LNCaP clone FGC (cell line): ENCODE data around the gene ZFP37.
A peak's percentile ranks its signal among the peaks of the same experiment; 100 is the strongest.
"Not testable (repeated sequence)": the region's sequence is repeated elsewhere in the genome, so short reads cannot be mapped to it uniquely, and the experiment has no call there.

Experiments used
- DNase-seq: peaks from one replicate; pipeline ENCODE4 v3.0.0-alpha.2; 2011; ENCODE audit warnings: low read depth
- H3K4me3 ChIP-seq: 2 replicates; pipeline ENCODE4 v1.5.1; 2011; ENCODE audit warnings: mild to moderate bottlenecking, low read depth, low read length, control low read depth
- TF ChIP-seq, protein P1 (sequence below): IDR thresholded peaks from 2 replicates; pipeline ENCODE4 v1.5.1; 2012; ENCODE audit warnings: mild to moderate bottlenecking; ENCODE audit not compliant: control insufficient read depth, insufficient read depth; ENCODE audit errors: extremely low read depth

ZFP37 gene

DNA sequence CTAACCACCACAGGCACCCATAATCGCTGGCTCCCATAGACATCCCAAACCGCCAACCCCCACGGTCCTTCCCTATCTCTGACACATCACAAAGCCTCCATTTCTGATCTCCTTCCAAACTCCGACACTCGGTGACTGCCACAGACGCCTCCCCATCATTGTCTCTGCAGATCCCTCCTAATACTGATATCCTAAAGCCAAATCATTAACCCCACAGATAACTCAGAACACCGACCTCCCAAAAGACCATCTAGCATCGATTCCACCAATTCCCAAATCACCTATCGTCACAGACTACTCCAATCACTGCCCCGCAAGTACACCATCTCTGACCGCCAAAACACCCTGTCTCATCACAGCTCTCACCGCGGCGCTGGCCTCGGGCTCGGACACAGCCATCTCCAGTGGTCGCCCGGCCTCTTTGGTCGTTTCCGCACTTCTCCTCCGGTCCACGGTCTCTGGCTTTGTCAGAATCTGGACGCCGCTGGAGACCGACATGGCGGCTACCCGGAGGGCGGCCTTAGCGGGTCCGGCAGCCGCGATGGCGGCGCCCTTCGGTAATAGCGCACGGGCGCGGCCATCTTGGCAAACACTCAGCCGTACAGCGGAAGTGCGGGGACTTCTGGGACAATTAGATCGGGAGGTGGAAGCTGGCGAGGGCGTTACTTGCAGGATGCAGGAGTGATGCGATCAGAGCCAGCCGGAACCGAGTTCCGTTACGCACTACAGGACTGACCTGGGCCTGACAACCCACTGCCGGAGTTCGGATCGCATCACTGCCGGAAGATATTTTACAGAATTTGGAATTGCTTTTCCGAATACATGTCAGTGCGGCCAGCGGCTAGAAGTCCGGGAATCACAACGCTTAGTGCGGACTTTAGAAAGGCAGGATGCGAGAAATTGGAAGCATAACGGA lies at the start of gene ZFP37:
ZFP37 (minus strand) TSS at position 534 of the 916 bp plus-strand sequence; CDS start at position 498, 36 bp downstream.
- peak within 1 kb of the TSS; percentile 84 for H3K4me3 ChIP-seq
- DNase-seq, result peak; percentile 92
- TF ChIP-seq, protein P1, sequence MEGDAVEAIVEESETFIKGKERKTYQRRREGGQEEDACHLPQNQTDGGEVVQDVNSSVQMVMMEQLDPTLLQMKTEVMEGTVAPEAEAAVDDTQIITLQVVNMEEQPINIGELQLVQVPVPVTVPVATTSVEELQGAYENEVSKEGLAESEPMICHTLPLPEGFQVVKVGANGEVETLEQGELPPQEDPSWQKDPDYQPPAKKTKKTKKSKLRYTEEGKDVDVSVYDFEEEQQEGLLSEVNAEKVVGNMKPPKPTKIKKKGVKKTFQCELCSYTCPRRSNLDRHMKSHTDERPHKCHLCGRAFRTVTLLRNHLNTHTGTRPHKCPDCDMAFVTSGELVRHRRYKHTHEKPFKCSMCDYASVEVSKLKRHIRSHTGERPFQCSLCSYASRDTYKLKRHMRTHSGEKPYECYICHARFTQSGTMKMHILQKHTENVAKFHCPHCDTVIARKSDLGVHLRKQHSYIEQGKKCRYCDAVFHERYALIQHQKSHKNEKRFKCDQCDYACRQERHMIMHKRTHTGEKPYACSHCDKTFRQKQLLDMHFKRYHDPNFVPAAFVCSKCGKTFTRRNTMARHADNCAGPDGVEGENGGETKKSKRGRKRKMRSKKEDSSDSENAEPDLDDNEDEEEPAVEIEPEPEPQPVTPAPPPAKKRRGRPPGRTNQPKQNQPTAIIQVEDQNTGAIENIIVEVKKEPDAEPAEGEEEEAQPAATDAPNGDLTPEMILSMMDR, result no peak

- H3K4me3 ChIP-seq, DNase-seq: not testable (repeated sequence)
These were observed 48.8 kb upstream of the ZFP37 start for GRCh38 chr9:113105345-113105744.

DNA sequence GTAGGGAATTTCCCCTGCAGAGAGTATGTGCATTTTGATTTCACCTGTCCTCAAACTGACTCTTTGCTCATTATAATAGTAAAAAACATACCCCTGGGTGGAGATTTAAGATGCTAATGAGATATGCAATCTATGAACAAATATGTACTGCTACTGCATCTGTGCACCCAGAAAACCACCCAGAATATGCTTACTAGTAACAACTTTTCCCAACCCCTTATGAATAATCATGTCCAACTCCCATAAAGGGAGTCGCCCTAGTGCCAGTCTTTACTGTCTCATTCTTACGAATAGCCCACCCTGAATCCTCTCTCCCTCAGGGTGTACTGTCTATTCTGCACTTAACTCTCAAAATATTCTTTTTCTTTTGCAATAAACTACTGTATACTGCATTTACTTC lies 39.0 kb upstream of the ZFP37 start:
- TF ChIP-seq, protein P1, result no peak
- no peak for DNase-seq

DNA sequence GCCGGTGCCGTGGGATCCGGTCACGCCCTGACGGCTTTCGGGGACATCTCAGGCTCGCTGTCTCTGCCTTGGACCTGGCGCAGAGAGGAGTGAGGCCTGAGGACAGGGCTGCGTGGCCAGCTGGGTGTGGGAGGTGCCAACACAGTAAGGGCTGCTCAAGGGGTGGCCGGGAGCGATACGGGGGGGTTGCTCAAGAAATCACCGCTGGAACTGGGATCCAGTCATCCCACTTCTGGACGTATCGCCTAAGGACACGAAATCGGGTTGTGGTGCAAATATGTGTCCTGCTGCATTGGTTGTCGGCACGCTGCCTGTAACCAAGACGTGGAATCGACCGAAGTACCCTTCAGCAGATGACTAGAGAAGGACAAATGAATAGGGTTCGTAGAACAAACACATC lies 33.4 kb upstream of the ZFP37 start:
- H3K4me3 ChIP-seq, DNase-seq: not testable (repeated sequence)

More for the DNA sequence above, 39.0 kb upstream of the ZFP37 start:
- H3K4me3 ChIP-seq, result no peak overlapping the region

DNA sequence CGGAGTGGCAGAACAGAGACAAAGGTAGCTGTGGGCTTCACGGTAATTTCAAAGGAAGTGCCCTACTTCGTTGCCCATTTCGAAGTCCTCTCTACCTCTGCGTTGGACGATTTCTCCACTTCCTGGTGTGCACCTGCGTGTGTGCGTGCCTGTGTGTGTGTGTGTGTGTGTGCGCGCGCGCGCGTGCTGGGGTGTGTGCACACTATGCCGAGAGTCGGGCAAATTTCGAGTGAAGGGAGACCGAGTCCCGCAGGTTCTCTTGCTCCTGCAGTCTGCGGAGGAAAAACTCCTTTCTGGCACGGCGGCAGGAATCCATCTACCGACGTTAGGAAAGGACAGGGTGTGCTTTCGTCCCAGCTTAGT lies 32.6 kb upstream of the ZFP37 start:
- not testable (repeated sequence) for DNase-seq, H3K4me3 ChIP-seq

DNA sequence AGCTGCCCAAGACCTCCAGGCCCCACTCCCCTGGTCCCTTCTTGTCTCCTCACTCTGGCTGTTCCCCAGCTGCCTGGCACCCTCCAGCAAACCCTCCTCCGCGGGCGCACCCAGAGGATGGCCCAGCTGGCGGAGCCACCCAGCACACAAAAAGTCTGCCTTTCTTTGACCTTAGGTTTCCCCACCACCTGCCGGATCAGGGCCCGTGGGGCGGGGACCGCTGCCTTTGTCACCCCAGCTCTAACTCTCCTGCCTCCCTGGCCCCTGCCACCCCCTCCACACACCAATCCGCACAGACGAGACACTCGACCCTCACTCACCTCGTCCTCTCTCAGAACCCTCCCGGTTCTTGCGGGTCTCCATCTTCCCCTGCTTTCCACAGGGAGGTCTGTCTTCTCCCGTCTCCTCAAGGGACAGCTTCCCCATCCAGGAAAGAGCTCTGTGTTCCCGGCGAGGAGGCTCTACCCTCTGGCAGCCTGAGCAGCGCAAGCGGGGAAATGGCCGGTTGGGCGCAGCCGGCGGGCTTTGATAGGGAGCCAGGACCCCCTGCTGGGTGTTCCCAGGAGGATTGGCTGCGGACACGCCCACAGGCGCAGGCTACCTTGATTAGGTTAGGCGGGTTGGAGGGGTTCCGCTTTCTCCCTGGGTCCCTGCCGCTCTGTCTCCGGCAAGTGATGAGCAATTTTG lies 32.1 kb upstream of the ZFP37 start:
- not testable (repeated sequence) for H3K4me3 ChIP-seq, DNase-seq

DNA sequence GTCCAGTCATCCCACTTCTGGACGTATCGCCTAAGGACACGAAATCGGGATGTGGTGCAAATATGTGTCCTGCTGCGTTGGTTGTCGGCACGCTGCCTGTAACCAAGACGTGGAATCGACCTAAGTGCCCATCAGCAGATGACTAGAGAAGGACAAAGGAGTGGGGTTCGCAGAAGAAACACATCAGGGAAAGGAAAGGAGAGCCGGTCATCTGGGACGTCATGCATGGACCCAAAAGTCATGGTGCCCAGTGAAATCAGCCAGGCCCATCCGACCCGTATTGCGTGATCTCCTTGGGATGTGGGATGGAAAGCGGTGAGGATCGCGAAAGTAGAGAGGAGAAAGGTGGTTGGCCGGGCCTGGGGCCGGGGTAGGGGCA lies 6.4 kb upstream of the ZFP37 start:
- not testable (repeated sequence) for H3K4me3 ChIP-seq, DNase-seq

GRCh38 chr9:113062256-113062931 lies 5.9 kb upstream of the ZFP37 start:
- not testable (repeated sequence) for H3K4me3 ChIP-seq, DNase-seq

- not testable (repeated sequence) for DNase-seq, H3K4me3 ChIP-seq
These were observed 4.7 kb upstream of the ZFP37 start for GRCh38 chr9:113061072-113061850.

DNA sequence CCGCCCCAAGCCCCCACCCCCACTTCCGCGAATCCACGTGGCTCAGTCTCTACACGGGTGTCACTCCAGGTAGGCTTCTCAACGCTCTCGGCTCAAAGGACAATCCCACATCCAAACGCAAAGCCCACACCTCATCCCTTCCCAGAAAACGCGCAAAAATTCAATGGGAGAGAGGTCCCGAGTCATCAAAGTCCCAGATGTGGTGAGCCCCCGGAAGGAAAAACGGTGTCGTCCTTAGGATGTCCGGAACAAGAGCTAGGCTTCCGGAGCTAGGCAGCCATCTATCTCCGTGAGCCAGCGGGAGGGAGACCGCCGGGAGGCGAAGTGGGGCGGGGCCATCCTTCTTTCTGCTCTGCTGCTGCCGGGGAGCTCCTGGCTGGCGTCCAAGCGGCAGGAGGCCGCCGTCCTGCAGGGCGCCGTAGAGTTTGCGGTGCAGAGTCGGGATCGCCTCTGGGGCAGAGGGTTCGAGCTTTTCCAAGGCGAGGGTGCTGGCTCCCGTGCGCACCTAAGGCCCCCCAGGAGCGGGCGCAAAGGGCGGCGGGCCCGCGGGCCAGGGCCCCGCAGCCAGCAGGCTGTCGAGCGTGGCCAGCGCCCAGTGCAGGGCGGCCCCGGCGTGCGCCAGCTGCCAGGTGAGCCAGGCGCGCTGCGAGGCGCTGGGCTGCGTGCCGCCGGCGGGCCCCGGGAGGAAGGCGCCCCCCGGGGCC lies 3.2 kb upstream of the ZFP37 start:
- not testable (repeated sequence) for H3K4me3 ChIP-seq, DNase-seq
